GM12873 (cell line): ENCODE measurements around the gene EHBP1.

Source experiments
- TF ChIP-seq, protein P1 (sequence below): IDR thresholded peaks from 2 replicates; pipeline ENCODE4 v1.5.1; 2012; ENCODE audit warnings: low read depth, mild to moderate bottlenecking, moderate library complexity, low read length, control low read depth; ENCODE audit not compliant: insufficient read depth; ENCODE audit errors: missing control alignments

The EHBP1 gene

DNA sequence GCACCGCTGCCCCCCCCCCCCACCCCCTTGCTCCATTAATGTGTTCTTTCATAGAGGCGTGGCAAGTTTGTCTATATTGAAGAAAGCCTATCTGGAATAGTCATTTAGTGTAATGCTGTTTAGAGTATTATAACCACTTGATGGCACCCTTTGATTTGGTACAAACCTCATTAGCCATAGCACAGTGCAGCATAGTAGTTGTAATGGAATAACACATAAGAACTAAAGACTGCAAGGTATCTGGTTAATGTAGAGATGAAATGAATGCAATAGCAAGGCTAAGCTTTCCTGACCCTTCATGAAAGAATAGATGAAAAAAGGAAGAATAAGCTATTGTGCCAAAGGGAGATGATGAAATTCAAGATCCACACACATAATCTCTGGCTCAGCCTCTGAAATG is 81.9 kb downstream of the EHBP1 start:
- TF ChIP-seq, protein P1, sequence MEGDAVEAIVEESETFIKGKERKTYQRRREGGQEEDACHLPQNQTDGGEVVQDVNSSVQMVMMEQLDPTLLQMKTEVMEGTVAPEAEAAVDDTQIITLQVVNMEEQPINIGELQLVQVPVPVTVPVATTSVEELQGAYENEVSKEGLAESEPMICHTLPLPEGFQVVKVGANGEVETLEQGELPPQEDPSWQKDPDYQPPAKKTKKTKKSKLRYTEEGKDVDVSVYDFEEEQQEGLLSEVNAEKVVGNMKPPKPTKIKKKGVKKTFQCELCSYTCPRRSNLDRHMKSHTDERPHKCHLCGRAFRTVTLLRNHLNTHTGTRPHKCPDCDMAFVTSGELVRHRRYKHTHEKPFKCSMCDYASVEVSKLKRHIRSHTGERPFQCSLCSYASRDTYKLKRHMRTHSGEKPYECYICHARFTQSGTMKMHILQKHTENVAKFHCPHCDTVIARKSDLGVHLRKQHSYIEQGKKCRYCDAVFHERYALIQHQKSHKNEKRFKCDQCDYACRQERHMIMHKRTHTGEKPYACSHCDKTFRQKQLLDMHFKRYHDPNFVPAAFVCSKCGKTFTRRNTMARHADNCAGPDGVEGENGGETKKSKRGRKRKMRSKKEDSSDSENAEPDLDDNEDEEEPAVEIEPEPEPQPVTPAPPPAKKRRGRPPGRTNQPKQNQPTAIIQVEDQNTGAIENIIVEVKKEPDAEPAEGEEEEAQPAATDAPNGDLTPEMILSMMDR = peak; percentile 31

DNA sequence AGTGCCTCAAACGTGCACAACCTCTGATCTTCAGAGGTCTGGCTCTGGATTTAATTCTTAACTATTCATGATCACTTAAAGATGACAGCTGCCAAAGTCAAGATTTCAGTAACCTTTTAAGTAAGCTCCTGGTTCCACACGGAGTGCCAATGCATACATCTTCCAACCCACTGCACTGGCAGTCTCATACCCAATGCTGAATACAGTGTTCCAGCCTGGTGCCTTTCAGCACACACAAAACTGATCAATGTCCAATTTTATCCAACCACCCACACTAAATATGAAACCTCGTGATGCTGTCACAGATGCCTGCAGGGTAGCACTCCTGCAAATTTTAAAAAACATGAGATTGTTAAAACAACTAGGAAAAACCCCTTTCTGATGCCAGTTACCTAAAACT is 84.0 kb downstream of the EHBP1 start:
- TF ChIP-seq, protein P1 = no peak

DNA sequence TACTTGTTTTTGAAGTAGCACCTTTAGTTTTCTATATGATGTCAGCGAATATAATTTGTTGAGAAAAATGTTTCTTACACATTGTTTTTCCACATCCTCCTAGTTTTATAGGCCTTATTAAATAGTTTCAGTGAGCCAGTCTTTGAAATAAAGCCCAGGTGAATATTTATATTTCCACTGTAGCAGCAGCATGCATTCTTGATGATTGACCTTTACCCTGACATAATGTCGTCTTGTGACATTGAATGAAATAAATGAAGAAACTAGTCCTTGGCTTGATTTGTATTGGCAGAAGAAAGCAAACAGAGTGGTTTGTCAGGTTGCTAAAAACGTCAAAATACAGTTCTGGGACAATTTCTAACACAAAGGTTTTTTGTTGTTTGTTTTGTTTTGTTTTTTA is 84.4 kb downstream of the EHBP1 start:
- TF ChIP-seq, protein P1 = no peak

DNA sequence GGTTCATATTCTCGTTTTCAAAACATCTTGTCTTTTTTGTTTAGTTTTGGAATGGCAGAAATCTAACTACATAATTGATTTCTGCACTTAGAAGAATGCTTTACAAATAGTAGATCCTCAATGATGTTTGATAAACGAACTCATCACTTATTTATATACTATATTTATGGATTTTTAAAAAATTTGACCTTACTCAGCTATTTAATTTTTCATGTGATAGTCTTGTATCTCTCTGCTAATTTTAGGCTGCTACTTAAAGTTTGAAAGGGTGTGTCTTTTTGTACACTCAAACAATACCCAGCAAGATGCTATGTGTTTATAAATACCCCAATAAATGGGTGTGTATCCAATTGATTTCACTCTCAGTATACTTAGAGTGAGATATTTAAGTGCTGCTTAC is 86.9 kb downstream of the EHBP1 start:
- TF ChIP-seq, protein P1 = no peak

DNA sequence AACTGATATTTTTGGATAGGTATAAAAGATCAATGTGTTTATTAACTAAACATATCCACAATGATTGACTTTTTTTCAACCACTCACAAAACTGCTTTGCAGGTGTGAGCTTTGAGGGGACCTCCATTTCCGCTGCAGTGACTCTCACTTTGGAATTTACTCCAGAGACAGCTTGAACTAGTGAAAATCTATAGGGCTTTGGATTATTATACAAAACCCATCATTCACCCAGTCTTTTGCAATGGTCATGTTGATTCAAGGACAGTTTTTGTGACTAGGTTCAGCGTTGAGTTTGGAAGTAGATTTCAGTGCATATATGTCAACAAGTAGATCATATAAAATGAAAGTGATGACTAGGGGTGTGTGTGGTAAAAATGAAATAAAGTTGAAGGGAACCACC is 87.7 kb downstream of the EHBP1 start:
- TF ChIP-seq, protein P1 = no peak

DNA sequence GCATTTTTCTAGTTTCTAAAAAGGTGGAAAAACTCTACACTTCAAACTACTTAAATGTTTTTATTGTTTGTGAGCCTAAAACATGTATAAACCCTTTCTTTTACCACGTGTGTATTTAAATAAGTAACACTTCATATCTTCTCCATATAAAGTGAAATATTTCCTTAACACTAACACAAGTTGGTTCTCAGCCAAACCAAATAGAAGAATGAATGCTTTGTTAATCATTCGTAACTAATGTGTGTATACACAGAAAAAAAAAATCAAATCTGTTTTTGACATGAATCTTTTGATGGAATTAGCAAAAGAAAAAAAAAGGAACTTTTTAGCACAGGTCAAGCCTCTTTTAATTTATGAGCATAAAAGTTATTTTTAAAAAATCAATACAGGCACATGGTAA is 89.3 kb downstream of the EHBP1 start:
- TF ChIP-seq, protein P1 = no peak

DNA sequence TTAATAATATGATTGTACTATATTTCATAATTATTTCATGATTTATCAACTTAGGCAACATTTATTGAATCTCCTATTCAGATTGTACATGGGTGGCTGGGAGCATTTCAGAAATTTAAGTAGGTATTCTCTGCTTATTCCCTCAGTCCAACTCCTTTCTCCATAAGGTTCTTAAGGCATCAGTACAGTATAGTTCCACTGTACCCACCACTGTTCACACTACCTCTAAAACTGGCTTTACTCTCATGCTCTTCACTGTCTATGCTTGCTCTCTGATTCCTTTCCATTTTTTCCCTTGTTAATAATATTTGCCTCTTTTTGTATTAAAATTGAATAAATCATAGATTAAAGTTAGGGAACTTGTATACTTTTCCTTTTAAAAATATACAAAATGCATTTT is 89.8 kb downstream of the EHBP1 start:
- TF ChIP-seq, protein P1 = no peak
